ENCODE results near the gene PARK7. TPM values are rescaled to one million over a fixed set of nuclear protein-coding genes. Genes with fewer than 3 reads are reported as not detected.

Gene PARK7
- total and polyA plus RNA-seq, 2 experiments from 2014 or later: 178 to 679 TPM

DNA sequence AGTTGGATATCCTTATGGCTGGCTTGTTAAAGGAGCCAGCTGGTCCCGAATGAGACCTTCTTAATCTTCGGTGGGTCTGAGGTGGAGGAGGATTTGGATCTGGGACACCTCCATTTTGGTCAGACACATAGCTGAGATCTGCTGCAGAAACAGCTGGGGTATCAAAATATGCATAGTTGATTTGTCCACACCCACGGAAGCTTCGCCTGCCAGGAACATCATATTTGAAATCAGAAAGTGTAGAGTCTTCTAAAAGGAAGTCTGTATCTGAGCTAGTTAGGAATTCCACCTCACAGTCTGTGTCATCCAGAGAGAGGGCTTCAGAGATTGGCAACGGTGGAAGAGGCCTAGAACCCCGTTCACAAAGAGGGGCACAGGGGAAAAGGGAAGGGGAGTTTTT lies 52.3 kb downstream of the PARK7 start:
- Histone ChIP-seq H3K79me2 (replicated peaks; ENCODE audit: insufficient read depth) (peaks cover 68% of the 10 kb centered on the region), H4K20me1 (replicated peaks; ENCODE audit: insufficient read depth) (peaks cover 29% of the 10 kb centered on the region)
- ATAC-seq: no peak

GRCh38 chr1:8014381-8014988 lies 53.0 kb downstream of the PARK7 start:
- Histone ChIP-seq H3F3A (replicated peaks; ENCODE audit: low read depth) (peaks cover 14% of the 10 kb centered on the region), H3K27ac (ENCODE audit: low read depth) (no peak overlapping the region), H3K9me2 (ENCODE audit: insufficient read depth) (no peaks in the 10 kb centered on the region), H2AFZ (no peak overlapping the region), H4K20me1 (replicated peaks; ENCODE audit: insufficient read depth) (peaks cover 32% of the 10 kb centered on the region), H3K4me3 (no peak overlapping the region), H3K4me2 (no peak overlapping the region), H3K27me3 (ENCODE audit: insufficient read depth) (no peaks in the 10 kb centered on the region), H3K36me3 (ENCODE audit: insufficient read depth) (peaks cover 29% of the 10 kb centered on the region), H3K4me1 (ENCODE audit: insufficient read depth) (peaks cover 43% of the 10 kb centered on the region), H3K79me2 (replicated peaks; ENCODE audit: insufficient read depth) (peaks cover 75% of the 10 kb centered on the region)
- Mint-ChIP-seq H3K27ac (no peak overlapping the region), H3K4me1 (peaks cover 44% of the 10 kb centered on the region), H3K36me3 (ENCODE audit: low read depth) (peaks cover 47% of the 10 kb centered on the region), H3K4me3 (no peak overlapping the region), H3K9me3 (no peaks in the 10 kb centered on the region), H3K27me3 (ENCODE audit: insufficient read depth, low read depth, poor library complexity) (no peaks in the 10 kb centered on the region)
- TF ChIP-seq NANOG (IDR thresholded peaks at IDR 0.05; ENCODE audit: borderline replicate concordance) (no peak), JUNB (IDR thresholded peaks at IDR 0.05; ENCODE audit: unreplicated experiment) (no peak), EZH2phosphoT487 (IDR thresholded peaks at IDR 0.05; ENCODE audit: unreplicated experiment) (no peak), POLR2AphosphoS5 (IDR thresholded peaks at IDR 0.05; ENCODE audit: low read depth) (no peak), EZH2 (IDR thresholded peaks at IDR 0.05; ENCODE audit: low read depth, unreplicated experiment) (no peak), ZNF331 (CRISPR knock-in tag; IDR thresholded peaks at IDR 0.05; ENCODE audit: low read depth) (no peak)
- TF ChIP-seq, protein P1, sequence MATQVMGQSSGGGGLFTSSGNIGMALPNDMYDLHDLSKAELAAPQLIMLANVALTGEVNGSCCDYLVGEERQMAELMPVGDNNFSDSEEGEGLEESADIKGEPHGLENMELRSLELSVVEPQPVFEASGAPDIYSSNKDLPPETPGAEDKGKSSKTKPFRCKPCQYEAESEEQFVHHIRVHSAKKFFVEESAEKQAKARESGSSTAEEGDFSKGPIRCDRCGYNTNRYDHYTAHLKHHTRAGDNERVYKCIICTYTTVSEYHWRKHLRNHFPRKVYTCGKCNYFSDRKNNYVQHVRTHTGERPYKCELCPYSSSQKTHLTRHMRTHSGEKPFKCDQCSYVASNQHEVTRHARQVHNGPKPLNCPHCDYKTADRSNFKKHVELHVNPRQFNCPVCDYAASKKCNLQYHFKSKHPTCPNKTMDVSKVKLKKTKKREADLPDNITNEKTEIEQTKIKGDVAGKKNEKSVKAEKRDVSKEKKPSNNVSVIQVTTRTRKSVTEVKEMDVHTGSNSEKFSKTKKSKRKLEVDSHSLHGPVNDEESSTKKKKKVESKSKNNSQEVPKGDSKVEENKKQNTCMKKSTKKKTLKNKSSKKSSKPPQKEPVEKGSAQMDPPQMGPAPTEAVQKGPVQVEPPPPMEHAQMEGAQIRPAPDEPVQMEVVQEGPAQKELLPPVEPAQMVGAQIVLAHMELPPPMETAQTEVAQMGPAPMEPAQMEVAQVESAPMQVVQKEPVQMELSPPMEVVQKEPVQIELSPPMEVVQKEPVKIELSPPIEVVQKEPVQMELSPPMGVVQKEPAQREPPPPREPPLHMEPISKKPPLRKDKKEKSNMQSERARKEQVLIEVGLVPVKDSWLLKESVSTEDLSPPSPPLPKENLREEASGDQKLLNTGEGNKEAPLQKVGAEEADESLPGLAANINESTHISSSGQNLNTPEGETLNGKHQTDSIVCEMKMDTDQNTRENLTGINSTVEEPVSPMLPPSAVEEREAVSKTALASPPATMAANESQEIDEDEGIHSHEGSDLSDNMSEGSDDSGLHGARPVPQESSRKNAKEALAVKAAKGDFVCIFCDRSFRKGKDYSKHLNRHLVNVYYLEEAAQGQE (IDR thresholded peaks at IDR 0.05; ENCODE audit: unreplicated experiment): no peak
- ATAC-seq (no peak), DNase-seq (ENCODE audit: low spot score) (no peak)

More for the DNA sequence above, 52.3 kb downstream of the PARK7 start:
- Mint-ChIP-seq H3K27me3 (ENCODE audit: insufficient read depth, low read depth, poor library complexity) (no peaks in the 10 kb centered on the region), H3K4me3 (no peak overlapping the region), H3K27ac (no peak overlapping the region), H3K9me3 (no peaks in the 10 kb centered on the region), H3K36me3 (ENCODE audit: low read depth) (peaks cover 47% of the 10 kb centered on the region), H3K4me1 (peaks cover 37% of the 10 kb centered on the region)
- H2AFZ ChIP-seq: no peak overlapping the region
- TF ChIP-seq CREB1 (CRISPR knock-in tag; IDR thresholded peaks at IDR 0.05; ENCODE audit: low read depth): no peak
- TF ChIP-seq CTCF (conservative IDR thresholded peaks at IDR 0.05; ENCODE audit: low read depth in 2 of 2): no peak
- no peak for TF ChIP-seq STAT1 (IDR thresholded peaks at IDR 0.05; ENCODE audit: unreplicated experiment)
- TF ChIP-seq, protein P1 (IDR thresholded peaks at IDR 0.05; ENCODE audit: unreplicated experiment): no peak
- no peak for TF ChIP-seq ZNF114 (CRISPR knock-in tag; IDR thresholded peaks at IDR 0.05)
- H3K4me2 ChIP-seq: no peak overlapping the region
- H3K4me3 ChIP-seq: no peak overlapping the region
- no peak overlapping the region for H3K27ac ChIP-seq (ENCODE audit: low read depth)
- H3F3A ChIP-seq (replicated peaks; ENCODE audit: low read depth): peaks cover 16% of the 10 kb centered on the region
- H3K9me2 ChIP-seq (ENCODE audit: insufficient read depth): no peaks in the 10 kb centered on the region
- H3K27me3 ChIP-seq (ENCODE audit: insufficient read depth): no peaks in the 10 kb centered on the region
- peaks cover 36% of the 10 kb centered on the region for H3K4me1 ChIP-seq (ENCODE audit: insufficient read depth)
- no peak for DNase-seq (ENCODE audit: low spot score)
- peaks cover 29% of the 10 kb centered on the region for H3K36me3 ChIP-seq (ENCODE audit: insufficient read depth)

Data from GM23338 (cell line).